Mammary epithelial cell (primary cell): ENCODE measurements around the gene MED23.

Experiments used
- EZH2 ChIP-seq: IDR thresholded peaks from 2 replicates; pipeline ENCODE4 v1.6.1; 2012; ENCODE audit warnings: low read length, inconsistent platforms, borderline replicate concordance
- TF ChIP-seq, protein P1 (sequence below), 2 donors: IDR thresholded peaks in 1 of 2; conservative IDR thresholded peaks in 1 of 2; 2 replicates each; pipeline ENCODE4 v1.5.1; 2011 to 2012; ENCODE audit warnings: inconsistent platforms in 2 of 2, low read length in 2 of 2, mild to moderate bottlenecking in 2 of 2, control low read depth in 1 of 2, low read depth in 1 of 2; ENCODE audit not compliant: insufficient read depth in 1 of 2; ENCODE audit errors: extremely low read depth in 1 of 2

DNA sequence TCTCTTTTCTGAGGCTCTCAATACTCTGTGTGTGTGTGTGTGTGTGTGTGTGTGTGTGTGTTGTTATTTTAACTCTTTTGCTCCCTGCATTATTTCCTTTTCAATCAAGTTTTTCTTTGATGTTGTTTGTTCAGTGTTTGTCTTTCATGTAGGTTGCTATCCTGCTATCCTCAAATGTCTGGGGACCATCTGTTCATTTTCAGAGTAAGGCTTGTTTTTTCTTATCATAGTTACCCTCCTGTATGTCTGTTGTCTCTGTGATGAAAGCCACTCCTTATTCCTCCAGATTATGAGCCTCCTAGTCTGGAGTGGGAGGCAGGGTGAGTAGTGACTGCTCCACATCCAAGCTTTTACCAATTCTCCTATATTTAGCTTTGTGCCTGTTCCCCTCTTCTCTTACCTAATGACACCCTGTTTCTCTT, 18.2 kb upstream of the MED23 start:
- TF ChIP-seq, protein P1, sequence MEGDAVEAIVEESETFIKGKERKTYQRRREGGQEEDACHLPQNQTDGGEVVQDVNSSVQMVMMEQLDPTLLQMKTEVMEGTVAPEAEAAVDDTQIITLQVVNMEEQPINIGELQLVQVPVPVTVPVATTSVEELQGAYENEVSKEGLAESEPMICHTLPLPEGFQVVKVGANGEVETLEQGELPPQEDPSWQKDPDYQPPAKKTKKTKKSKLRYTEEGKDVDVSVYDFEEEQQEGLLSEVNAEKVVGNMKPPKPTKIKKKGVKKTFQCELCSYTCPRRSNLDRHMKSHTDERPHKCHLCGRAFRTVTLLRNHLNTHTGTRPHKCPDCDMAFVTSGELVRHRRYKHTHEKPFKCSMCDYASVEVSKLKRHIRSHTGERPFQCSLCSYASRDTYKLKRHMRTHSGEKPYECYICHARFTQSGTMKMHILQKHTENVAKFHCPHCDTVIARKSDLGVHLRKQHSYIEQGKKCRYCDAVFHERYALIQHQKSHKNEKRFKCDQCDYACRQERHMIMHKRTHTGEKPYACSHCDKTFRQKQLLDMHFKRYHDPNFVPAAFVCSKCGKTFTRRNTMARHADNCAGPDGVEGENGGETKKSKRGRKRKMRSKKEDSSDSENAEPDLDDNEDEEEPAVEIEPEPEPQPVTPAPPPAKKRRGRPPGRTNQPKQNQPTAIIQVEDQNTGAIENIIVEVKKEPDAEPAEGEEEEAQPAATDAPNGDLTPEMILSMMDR (conservative IDR thresholded peaks at IDR 0.05 in 1 of 2, IDR thresholded peaks at IDR 0.05 in 1 of 2; ENCODE audit: extremely low read depth in 1 of 2, insufficient read depth in 1 of 2, low read depth in 1 of 2, low read length in 2 of 2): no peak
- no peak for TF ChIP-seq EZH2
